ENCODE data around the gene TRAF2. TPM values are rescaled to one million over a fixed set of nuclear protein-coding genes. Genes with fewer than 3 reads are reported as not detected.

Gene TRAF2
- total and polyA plus RNA-seq, 2 of the 13 experiments (the other 11 are each of a cell fraction or from before 2014, with no cell fraction given) = 12.4 to 13.6 TPM

DNA sequence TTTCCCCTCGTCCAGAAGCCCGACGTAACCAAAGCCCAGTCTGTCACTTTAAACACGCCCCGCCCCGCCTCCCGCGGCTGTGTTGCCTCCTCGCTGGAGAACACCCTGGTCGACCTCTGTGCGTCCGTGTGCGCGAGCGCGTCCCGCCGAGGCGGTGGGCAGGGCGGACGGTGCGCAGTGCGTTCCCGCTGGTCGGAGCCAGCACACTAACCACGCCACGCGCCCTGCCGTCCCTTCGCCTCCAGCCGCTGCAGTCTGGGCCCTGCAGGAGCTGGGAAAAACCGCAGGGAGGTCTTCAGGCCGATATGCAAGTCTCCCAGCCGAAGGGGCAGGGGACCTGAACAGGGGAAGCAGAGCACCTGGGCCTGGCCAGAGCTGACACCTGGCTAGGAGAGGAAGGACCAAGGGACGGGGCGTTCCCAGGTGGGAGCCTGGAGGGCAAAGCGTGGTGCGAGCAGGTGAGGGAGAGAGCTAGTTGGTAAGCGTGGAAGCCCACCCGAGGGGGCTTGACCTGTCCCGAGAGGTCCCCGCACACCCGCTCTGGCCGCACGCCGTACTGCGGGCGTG lies 38.4 kb upstream of the TRAF2 start (continued):
- TF ChIP-seq ZNF567 (CRISPR knock-in tag; IDR thresholded peaks at IDR 0.05; ENCODE audit: borderline replicate concordance) = peak; percentile 76; the same call in 1 of the 2 replicates
- TF ChIP-seq, protein P1, sequence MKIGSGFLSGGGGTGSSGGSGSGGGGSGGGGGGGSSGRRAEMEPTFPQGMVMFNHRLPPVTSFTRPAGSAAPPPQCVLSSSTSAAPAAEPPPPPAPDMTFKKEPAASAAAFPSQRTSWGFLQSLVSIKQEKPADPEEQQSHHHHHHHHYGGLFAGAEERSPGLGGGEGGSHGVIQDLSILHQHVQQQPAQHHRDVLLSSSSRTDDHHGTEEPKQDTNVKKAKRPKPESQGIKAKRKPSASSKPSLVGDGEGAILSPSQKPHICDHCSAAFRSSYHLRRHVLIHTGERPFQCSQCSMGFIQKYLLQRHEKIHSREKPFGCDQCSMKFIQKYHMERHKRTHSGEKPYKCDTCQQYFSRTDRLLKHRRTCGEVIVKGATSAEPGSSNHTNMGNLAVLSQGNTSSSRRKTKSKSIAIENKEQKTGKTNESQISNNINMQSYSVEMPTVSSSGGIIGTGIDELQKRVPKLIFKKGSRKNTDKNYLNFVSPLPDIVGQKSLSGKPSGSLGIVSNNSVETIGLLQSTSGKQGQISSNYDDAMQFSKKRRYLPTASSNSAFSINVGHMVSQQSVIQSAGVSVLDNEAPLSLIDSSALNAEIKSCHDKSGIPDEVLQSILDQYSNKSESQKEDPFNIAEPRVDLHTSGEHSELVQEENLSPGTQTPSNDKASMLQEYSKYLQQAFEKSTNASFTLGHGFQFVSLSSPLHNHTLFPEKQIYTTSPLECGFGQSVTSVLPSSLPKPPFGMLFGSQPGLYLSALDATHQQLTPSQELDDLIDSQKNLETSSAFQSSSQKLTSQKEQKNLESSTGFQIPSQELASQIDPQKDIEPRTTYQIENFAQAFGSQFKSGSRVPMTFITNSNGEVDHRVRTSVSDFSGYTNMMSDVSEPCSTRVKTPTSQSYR (CRISPR knock-in tag; IDR thresholded peaks at IDR 0.05; ENCODE audit: borderline replicate concordance) = peak; percentile 31; the same call in 1 of the 2 replicates
- TF ChIP-seq KLF11 (CRISPR knock-in tag; IDR thresholded peaks at IDR 0.05) = no peak
- TF ChIP-seq, protein P2, sequence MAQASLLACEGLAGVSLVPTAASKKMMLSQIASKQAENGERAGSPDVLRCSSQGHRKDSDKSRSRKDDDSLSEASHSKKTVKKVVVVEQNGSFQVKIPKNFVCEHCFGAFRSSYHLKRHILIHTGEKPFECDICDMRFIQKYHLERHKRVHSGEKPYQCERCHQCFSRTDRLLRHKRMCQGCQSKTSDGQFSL (CRISPR knock-in tag; IDR thresholded peaks at IDR 0.05) = 0 out of 2 replicates have a peak, but pooled peaks have one; percentile 34
- no peak for TF ChIP-seq ADNP (CRISPR knock-in tag; IDR thresholded peaks at IDR 0.05)
- TF ChIP-seq MIER3 (CRISPR knock-in tag; IDR thresholded peaks at IDR 0.05; ENCODE audit: borderline replicate concordance) = peak; percentile 33; the same call in 1 of the 2 replicates
- TF ChIP-seq ARID2 (CRISPR knock-in tag; IDR thresholded peaks at IDR 0.05; ENCODE audit: borderline replicate concordance) = 0 out of 2 replicates have a peak, but pooled peaks have one; percentile 46
- TF ChIP-seq GABPB1 (CRISPR knock-in tag; IDR thresholded peaks at IDR 0.05) = peak; percentile 62
- TF ChIP-seq ZNF672 (CRISPR knock-in tag; IDR thresholded peaks at IDR 0.05) = 0 out of 2 replicates have a peak, but pooled peaks have one; percentile 73
- TF ChIP-seq AKAP8 (CRISPR knock-in tag; IDR thresholded peaks at IDR 0.05) = peak; percentile 78
- TF ChIP-seq, protein P3, sequence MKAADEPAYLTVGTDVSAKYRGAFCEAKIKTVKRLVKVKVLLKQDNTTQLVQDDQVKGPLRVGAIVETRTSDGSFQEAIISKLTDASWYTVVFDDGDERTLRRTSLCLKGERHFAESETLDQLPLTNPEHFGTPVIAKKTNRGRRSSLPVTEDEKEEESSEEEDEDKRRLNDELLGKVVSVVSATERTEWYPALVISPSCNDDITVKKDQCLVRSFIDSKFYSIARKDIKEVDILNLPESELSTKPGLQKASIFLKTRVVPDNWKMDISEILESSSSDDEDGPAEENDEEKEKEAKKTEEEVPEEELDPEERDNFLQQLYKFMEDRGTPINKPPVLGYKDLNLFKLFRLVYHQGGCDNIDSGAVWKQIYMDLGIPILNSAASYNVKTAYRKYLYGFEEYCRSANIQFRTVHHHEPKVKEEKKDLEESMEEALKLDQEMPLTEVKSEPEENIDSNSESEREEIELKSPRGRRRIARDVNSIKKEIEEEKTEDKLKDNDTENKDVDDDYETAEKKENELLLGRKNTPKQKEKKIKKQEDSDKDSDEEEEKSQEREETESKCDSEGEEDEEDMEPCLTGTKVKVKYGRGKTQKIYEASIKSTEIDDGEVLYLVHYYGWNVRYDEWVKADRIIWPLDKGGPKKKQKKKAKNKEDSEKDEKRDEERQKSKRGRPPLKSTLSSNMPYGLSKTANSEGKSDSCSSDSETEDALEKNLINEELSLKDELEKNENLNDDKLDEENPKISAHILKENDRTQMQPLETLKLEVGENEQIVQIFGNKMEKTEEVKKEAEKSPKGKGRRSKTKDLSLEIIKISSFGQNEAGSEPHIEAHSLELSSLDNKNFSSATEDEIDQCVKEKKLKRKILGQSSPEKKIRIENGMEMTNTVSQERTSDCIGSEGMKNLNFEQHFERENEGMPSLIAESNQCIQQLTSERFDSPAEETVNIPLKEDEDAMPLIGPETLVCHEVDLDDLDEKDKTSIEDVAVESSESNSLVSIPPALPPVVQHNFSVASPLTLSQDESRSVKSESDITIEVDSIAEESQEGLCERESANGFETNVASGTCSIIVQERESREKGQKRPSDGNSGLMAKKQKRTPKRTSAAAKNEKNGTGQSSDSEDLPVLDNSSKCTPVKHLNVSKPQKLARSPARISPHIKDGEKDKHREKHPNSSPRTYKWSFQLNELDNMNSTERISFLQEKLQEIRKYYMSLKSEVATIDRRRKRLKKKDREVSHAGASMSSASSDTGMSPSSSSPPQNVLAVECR (CRISPR knock-in tag; IDR thresholded peaks at IDR 0.05; ENCODE audit: borderline replicate concordance) = peak; percentile 81
- peak; percentile 35; the same call in 1 of the 2 replicates for TF ChIP-seq REPIN1 (CRISPR knock-in tag; IDR thresholded peaks at IDR 0.05; ENCODE audit: borderline replicate concordance, low read depth)
- TF ChIP-seq, protein P4, sequence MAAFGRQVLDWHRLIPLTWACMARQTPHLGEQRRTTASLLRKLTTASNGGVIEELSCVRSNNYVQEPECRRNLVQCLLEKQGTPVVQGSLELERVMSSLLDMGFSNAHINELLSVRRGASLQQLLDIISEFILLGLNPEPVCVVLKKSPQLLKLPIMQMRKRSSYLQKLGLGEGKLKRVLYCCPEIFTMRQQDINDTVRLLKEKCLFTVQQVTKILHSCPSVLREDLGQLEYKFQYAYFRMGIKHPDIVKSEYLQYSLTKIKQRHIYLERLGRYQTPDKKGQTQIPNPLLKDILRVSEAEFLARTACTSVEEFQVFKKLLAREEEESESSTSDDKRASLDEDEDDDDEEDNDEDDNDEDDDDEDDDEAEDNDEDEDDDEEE (CRISPR knock-in tag; IDR thresholded peaks at IDR 0.05) = peak; percentile 71
- TF ChIP-seq SRY (CRISPR knock-in tag; IDR thresholded peaks at IDR 0.05) = 0 out of 2 replicates have a peak, but pooled peaks have one; percentile 75
- TF ChIP-seq TAF1 (CRISPR knock-in tag; IDR thresholded peaks at IDR 0.05) = peak; percentile 86
- TF ChIP-seq ZMYM3 (CRISPR knock-in tag; IDR thresholded peaks at IDR 0.05) = peak; percentile 71
- TF ChIP-seq ZBTB7A (CRISPR knock-in tag; IDR thresholded peaks at IDR 0.05) = peak; percentile 79
- TF ChIP-seq ZMYM4 (CRISPR knock-in tag; IDR thresholded peaks at IDR 0.05) = no peak
- peak; percentile 47; the same call in 1 of the 2 replicates for TF ChIP-seq HIVEP1 (CRISPR knock-in tag; IDR thresholded peaks at IDR 0.05)
- peak; percentile 22 for TF ChIP-seq YY1 (IDR thresholded peaks at IDR 0.05; ENCODE audit: insufficient read depth, insufficient replicate concordance, low read depth, low read length)
- TF ChIP-seq FIP1L1 (IDR thresholded peaks at IDR 0.05; ENCODE audit: borderline replicate concordance, insufficient read depth, low read depth, low read length) = peak; percentile 88
- TF ChIP-seq RFXAP (CRISPR knock-in tag; IDR thresholded peaks at IDR 0.05; ENCODE audit: borderline replicate concordance) = 0 out of 2 replicates have a peak, but pooled peaks have one; percentile 19
